ENCODE measurements around the gene KIF17. TPM values are rescaled to one million over a fixed set of nuclear protein-coding genes. Genes with fewer than 3 reads are reported as not detected.

KIF17 gene
- total RNA-seq, 1 donor from 2014 or later, result 0.40 TPM

DNA sequence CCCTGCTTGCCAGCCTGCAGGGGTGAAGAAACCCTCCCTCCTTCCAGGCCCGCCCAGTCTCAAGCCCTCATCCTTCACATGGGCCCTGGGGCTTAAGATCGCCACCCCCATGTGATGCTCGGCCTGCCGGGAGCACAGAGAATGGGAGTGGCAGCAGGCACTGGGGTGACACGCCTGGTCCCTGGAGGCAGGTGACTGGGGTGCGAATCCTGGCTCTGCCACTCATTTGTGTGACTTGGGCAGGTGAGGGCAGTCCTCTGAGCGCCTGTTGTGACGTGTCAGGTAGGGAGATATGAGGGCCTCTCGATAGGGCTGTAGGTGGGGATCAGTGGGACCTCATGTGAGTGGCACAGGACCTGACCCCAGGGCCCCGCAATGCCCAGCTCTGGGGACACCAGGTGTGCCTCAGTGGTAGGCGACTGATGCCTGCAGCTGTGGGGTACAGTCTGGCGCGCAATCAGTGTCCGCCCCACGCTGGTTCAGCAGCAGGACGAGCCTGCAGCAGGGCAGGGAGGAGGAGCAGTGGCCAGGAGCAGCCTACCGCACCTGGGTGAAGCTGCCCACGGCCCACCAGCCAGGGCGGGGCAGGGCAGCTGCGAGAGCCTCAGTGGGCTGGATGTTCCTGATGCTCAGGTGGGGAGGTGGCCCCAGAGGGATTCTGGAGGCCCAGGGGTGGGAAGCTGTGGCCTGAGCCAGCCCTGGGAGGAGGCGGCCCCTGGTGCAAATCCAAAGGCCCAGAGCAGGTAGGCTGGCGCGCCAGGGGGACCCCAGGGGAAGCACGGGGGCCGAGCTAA is 8.5 kb upstream of the KIF17 start:
- Mint-ChIP-seq H3K36me3 (no peaks in the 10 kb centered on the region), H3K4me3 (no peak overlapping the region), H3K27me3 (ENCODE audit: low read depth) (peaks cover 37% of the 10 kb centered on the region), H3K27ac (no peak overlapping the region), H3K4me1 (no peaks in the 10 kb centered on the region), H3K9me3 (no peaks in the 10 kb centered on the region)
- peak in 1 of 2 experiments; percentile 29 for DNase-seq (ENCODE audit: low spot score in 2 of 2, unreplicated experiment in 2 of 2)
- TF ChIP-seq, protein P1, sequence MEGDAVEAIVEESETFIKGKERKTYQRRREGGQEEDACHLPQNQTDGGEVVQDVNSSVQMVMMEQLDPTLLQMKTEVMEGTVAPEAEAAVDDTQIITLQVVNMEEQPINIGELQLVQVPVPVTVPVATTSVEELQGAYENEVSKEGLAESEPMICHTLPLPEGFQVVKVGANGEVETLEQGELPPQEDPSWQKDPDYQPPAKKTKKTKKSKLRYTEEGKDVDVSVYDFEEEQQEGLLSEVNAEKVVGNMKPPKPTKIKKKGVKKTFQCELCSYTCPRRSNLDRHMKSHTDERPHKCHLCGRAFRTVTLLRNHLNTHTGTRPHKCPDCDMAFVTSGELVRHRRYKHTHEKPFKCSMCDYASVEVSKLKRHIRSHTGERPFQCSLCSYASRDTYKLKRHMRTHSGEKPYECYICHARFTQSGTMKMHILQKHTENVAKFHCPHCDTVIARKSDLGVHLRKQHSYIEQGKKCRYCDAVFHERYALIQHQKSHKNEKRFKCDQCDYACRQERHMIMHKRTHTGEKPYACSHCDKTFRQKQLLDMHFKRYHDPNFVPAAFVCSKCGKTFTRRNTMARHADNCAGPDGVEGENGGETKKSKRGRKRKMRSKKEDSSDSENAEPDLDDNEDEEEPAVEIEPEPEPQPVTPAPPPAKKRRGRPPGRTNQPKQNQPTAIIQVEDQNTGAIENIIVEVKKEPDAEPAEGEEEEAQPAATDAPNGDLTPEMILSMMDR (IDR thresholded peaks at IDR 0.05; ENCODE audit: unreplicated experiment), result no peak

DNA sequence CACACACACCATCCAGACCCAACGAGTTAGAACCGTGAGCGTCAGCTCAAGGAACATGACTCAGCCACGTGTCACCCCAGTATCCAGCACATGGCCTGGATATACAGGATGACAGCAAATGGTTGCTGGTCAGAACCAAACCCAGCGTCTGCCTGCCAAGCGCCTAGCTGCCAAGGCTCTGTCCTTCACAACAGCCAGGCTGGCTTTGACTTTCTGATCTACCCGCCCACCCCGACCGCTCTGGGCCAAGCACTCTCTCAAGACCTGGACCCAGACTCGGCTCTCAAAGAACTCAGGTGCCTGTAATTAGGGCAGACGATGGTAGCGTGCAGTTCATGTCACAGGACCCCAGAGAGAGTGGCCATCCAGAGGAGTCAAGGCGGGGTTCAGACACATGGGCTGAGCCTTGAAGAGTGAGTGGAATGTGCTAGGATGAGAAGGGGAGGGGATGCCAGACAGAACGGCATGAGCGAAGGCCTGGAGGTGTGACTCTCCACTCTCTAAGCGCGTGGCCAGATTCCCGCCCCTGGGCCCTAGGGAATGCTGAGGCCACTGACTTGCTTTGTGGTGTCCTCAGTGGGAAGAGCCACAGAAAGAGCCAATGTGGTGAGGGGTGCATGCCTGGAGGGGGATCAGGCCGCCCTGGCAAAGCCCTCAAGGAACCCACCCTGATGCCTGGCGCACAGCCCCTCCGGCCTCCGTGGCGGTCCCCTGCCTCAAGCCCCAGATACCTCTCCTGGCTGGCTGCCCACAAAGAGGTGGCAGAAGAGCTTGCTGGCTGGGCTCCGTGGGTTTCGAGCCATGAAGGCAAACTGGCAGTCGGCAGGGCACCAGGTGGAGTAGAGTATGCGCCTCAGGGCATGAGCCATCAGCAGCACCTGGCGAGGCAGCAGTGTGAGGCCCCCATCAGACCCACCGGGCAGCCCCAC is 7.6 kb upstream of the KIF17 start:
- H3K36me3 Mint-ChIP-seq, result no peaks in the 10 kb centered on the region
- H3K27ac Mint-ChIP-seq, result no peak overlapping the region
- no peak overlapping the region for H3K4me3 Mint-ChIP-seq
- DNase-seq (ENCODE audit: low spot score in 2 of 2, unreplicated experiment in 2 of 2), result peak in 1 of 2 experiments; percentile 36
- TF ChIP-seq, protein P1 (IDR thresholded peaks at IDR 0.05; ENCODE audit: unreplicated experiment), result no peak
- peaks cover 34% of the 10 kb centered on the region for H3K27me3 Mint-ChIP-seq (ENCODE audit: low read depth)
- no peaks in the 10 kb centered on the region for H3K9me3 Mint-ChIP-seq
- H3K4me1 Mint-ChIP-seq, result no peaks in the 10 kb centered on the region

DNA sequence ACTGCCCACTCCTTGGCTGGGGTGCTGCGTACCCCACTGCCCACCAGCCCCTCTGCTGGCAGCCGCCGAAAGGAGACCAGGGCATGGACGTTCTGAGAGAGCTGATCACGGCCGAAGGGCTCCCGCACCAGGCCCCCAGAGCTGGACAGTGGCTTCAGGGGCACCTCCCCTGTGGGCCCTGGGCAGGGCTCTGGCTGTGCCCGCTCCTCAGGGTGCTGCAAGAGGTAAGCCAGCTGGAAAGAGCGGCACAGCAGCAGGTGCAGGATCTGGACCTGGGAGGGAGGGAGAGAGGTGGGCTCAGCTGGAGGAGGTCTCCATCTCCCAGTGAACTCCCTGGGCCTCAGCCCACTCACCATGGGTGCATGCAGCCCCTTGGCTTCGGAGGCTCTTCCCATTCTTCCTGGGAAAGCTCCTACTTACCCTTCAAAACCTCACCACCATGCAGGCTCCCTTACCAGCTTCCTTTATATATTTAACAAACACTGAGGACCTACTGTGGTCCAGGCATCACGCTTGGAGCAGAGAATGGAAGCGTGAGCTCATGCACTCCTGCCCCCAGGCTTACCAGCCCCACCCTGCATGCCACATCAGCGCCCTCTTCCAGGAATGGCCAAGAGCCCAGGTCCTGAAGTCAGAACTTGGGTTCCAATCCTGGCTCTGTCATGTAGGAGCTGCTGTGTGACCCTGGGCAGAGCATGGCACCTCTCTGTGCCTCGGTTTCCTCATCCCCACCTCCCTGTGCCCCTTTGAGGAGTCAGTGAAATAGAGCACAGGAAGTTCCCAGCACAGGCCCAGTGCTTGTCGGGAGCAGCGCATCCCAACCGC is 6.8 kb upstream of the KIF17 start:
- H3K36me3 Mint-ChIP-seq, result no peaks in the 10 kb centered on the region
- no peak for DNase-seq (ENCODE audit: low spot score in 2 of 2, unreplicated experiment in 2 of 2)
- H3K9me3 Mint-ChIP-seq, result no peaks in the 10 kb centered on the region
- TF ChIP-seq, protein P1 (IDR thresholded peaks at IDR 0.05; ENCODE audit: unreplicated experiment), result no peak
- no peak overlapping the region for H3K4me3 Mint-ChIP-seq
- H3K27me3 Mint-ChIP-seq (ENCODE audit: low read depth), result peaks cover 34% of the 10 kb centered on the region
- no peak overlapping the region for H3K27ac Mint-ChIP-seq
- no peaks in the 10 kb centered on the region for H3K4me1 Mint-ChIP-seq

DNA sequence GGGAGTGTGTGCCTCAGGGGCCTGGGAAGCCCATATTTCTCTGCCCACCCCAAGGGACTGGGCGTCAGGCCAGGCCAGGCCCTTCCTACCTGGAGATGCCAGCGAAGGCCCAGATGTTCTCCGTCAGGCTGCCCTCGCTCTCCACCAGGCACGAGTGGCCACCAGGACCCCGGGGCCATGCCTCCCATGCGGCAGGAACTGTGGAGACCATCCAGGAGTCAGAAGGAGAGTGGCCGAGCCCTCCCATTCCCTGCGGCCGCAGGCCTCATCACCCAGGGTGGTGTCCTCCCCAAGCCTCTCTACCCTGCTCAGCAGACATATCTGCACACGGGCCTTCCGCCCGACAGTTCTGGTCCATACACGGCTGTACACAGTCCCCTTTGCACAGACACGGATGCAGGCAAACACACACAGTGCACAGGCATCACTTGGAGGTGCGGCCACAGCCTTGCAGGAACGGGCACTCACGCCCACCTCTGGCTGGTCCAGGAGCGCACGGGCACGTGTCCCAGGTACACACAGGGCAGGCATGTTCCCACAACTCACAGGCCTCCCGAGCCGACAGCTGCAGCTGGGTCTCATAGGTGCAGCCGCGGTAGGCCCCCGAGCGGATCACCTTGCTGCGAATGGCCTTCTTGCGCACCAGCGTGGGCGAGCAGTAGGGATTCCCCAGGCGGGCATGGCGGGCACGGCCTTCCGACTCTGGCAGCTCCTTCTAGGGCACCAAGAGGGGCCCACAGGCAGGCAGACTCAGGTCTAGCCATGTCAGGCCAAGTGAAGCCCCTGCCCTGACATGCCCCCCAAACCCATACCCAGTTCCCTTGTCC is 5.9 kb upstream of the KIF17 start:
- no peaks in the 10 kb centered on the region for H3K4me1 Mint-ChIP-seq
- no peaks in the 10 kb centered on the region for H3K9me3 Mint-ChIP-seq
- no peak overlapping the region for H3K4me3 Mint-ChIP-seq
- no peaks in the 10 kb centered on the region for H3K36me3 Mint-ChIP-seq
- H3K27me3 Mint-ChIP-seq (ENCODE audit: low read depth), result peaks cover 34% of the 10 kb centered on the region
- peak in 1 of 2 experiments; percentile 4 for DNase-seq (ENCODE audit: low spot score in 2 of 2, unreplicated experiment in 2 of 2)
- TF ChIP-seq, protein P1 (IDR thresholded peaks at IDR 0.05; ENCODE audit: unreplicated experiment), result no peak
- no peak overlapping the region for H3K27ac Mint-ChIP-seq
